G401.6 (cell line): ENCODE measurements around the gene IQCM.
"Not testable (repeated sequence)": the region's sequence is repeated elsewhere in the genome, so short reads cannot be mapped to it uniquely, and the experiment has no call there.

Experiments
- FAIRE-seq: peaks from 2 replicates; lab custom pipeline; 2012; peaks lifted over from hg19 to GRCh38; lab: Jason Lieb, UNC

The IQCM gene

GRCh38 chr4:149555799-149556198 is 259.8 kb downstream of the IQCM start:
- FAIRE-seq, result no peak

- FAIRE-seq, result no peak
Observed at GRCh38 chr4:149555146-149555545, 260.5 kb downstream of the IQCM start.

DNA sequence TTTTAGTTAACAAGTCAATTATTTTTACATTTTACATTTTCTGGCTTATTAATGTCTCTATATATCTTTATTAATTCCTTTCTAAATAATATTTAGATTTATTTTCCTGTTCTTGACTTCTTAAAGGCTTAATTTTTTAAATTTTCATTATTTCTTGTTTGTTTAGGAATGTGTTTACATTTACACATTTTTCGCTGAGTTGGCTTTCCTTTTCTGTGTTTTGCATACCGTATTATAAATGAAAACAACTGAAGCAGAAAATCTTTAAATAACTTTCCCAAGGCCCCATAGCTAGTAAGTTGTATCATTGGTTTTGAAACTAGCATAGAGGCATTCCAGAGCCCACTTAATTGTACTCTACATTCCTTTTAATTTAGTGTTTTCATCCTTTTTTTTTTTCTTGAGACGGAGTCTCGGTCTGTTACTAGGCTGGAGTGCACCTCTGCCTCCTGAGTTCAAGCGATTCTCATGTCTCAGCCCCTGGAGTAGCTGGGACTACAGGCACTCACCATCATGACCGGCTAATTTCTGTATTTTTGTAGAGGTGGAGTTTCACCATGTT is 261.6 kb downstream of the IQCM start:
- FAIRE-seq, result no peak

GRCh38 chr4:149552601-149553000 is 263.0 kb downstream of the IQCM start:
- no peak for FAIRE-seq

GRCh38 chr4:149549911-149550310 is 265.7 kb downstream of the IQCM start:
- FAIRE-seq, result no peak

DNA sequence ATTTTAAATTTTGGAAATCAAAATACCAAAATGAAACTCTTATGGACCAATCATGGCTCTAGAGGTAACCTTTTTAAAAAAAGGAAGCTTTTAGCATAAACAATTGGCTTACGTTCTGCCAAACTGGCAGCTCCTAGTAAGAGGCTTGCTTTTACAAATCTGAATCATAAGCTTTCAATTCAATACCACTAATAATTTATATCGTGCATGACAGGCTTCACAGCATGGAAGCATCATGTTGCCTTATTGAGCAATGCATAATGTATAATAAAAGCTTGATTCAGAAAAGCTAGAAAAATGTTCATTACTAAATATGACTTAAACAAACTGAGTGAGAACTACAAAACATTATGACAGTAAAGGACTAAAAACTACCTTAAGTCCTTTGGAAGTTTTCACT is 280.9 kb downstream of the IQCM start:
- no peak for FAIRE-seq

GRCh38 chr4:149531861-149532260 is 283.8 kb downstream of the IQCM start:
- FAIRE-seq, result no peak

GRCh38 chr4:149523039-149523438 is 292.6 kb downstream of the IQCM start:
- no peak for FAIRE-seq

DNA sequence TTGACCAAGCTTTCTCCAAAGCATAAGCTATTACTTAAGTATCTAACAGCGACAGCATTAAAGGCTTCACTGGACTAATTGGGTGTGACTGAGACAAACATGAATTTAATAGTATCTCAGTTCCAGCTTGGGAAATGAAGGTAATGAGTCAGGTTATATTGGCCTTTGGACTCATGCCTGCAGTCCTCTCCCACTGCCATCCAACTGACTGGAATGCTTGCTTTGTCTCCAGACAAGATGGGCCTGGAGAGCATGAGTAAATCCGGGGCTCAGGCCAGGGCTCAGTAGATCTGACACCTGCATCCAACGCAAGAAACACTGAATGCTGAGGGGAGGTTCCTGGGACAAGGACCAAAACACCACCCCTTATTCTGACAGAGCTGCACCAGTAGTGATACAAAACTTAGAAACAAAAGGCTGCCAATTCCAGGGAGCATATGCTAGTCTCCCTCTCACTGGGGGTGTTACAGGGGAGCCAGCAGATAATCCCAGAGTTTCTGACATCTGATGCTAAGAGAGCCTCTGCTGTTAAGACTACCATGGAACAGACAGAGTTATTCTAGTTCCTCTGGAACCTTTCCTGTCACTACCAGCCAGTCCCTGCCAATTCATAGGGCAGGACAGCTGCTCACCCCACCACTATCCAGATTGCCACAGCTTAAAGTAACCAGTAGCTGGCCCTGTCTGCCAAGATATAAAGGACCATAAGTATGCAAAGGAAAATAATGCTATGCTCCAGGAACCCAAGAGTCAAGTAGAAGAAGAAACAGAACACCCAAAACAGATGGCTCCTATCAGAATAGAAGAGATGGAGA is 293.8 kb downstream of the IQCM start:
- no peak for FAIRE-seq

GRCh38 chr4:149518471-149518870 is 297.2 kb downstream of the IQCM start:
- no peak for FAIRE-seq

DNA sequence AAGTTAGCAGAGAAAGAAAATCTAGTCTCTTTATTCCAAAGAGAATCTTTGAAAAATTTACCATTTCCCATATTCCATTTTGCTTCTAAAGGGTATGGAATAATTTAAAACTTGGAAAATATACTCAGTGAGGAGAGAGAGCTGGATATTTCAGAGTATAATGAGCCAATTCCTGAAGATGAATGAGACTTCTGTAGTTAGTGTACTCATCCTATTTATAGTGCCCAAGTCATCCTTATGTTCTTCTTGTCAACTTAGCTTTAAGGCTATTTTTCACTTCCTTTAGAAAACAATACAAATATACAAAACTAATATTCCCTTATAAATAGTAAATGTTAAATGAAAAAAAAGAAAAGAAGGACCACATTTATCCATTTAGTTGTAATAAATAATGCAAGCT is 302.6 kb downstream of the IQCM start:
- FAIRE-seq, result no peak

- FAIRE-seq, result no peak
Observed at GRCh38 chr4:149512501-149512900, 303.1 kb downstream of the IQCM start.

DNA sequence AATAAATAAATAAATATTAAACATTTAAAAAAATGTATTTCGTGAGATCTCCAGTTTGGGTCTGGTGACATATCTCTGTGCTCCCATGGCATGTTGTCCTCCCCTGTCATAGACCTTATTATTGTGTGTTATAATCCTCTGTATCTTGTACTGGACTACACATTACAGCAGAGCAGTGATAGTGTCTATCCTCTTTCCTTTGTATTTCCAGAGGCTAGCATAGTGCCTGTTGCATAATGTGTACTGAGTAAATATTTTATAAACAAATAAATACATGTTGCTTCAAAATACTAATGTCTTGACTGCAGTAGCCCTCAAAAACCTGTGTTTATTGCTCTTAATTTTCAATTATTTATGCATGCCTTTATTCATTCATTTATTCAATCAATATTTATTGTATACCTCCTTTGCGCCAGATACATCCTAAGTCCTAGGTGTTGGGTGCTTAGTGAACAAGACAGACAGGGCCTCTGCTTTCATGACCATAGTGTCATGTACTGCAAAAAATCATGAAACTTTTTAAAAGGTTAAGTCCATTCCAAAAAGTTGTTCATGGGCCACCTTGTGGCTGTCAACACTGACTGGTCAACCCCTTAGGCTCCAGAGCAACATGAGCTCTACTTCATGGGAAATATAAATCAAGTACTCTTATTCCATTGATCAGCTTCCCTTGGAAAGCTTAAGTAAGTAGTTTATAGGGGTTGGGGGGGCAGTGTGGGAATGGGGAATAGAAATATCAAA is 303.9 kb downstream of the IQCM start:
- FAIRE-seq, result no peak

DNA sequence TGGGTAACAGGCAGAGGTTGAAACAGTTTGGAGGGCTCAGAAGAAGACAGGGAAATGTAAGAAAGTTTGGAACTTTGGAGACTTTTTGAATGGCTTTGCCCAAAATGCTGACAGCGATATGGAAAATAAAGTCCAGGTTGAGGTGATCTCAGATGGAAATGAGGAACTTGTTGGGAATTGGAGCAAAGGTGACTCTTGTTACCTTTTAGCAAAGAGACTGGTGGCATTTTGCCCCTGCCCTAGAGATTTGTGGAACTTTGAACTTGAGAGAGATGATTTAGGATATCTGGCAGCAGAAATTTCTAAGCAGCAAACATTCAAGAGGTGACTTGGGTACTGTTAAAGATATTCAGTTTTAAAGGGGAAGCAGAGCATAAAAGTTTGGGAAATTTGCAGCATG is 308.3 kb downstream of the IQCM start:
- not testable (repeated sequence) for FAIRE-seq

DNA sequence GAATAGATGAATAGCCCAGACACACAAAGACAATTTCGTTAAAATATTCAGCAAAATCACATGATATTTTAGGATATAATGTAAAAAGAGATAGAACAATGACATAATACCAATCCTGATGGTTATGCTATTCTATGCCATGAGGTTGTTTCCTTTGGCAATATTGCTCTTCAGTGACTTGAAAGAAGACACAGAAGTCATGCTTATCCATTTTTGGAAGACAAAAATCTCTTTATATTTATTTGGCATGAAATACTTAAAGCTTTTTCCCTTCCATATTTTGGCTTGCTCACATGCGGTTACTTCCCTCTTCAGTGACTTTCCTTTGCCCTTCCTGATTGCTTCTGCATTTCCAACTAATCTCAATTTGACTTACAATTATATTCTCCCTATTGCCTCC is 314.8 kb downstream of the IQCM start:
- no peak for FAIRE-seq

DNA sequence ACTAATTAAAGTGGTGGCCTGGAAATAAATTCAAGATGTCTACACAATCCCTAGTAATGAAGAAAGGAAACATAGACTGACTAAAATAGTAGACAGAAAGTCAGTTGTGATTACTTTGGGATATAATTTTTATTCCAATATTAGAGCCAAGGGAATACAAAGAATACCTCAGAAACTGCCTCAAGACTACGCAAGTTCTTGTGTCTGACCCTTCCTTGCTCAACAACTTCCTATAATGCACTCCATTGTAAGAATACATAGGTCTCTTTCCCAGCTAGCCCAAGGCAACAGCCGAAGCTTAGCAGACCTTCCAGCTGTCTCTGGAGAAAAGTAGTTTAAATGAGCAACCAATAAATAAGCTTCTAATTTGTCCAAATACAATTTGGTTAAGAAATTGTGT is 315.9 kb downstream of the IQCM start:
- no peak for FAIRE-seq

GRCh38 chr4:149498246-149498645 is 317.4 kb downstream of the IQCM start:
- no peak for FAIRE-seq

DNA sequence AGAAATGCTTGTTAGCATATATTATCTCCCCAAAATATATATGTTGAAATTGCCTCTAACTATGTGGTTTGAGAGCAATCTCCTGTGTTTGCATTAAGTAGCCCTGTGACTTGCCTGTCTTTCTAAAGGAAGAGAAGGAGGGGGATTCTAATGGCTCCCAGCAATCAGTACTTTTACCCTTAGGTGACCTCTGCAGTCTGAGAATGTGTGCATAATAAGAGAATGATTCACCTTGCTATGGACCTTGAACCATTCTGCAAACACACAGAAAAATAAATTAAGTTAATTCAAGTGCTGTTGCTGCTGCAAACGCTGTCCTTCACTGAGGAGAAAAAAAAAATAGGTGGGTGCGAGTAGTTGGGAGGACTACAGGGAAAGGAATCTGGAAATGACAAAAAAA is 322.2 kb downstream of the IQCM start:
- no peak for FAIRE-seq

DNA sequence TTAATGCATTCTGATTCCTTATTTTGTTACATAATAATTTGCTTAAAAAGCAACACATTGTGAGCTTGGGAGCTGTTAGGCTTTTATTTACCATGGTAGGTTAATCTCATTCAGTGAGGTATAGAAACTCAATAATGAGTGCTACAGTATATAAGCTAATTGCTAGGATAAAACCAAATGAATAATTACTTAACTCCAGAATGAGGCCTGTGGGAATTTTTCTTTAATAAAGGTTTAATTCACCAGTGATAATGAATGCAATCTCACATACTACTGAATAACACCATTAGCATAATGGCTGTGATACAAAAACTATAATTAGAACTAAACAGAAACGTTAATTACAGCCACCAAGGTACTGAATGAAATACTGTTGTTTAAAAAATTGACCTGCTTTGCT is 326.3 kb downstream of the IQCM start:
- FAIRE-seq, result no peak

DNA sequence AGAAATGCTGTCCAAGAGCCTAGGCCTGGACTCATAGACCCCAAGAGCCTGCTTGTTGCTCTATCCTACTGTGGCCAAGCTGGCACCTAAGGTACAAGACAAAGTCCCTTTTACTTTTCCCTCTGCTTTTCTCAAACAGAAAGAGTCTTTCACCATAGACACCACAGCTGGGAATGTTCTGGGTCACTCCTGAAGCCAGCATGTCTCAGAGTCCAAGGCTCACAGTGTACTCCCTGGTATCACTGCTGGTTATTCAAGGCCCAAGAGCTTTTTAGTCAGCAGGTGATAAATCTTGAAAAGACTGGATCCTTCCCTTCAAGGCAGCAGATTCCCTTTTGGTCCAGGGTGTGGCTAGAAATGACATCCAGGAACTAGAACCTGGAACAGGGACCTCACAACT is 328.8 kb downstream of the IQCM start:
- FAIRE-seq, result no peak

GRCh38 chr4:149468669-149469068 is 347.0 kb downstream of the IQCM start:
- FAIRE-seq, result not testable (repeated sequence)

DNA sequence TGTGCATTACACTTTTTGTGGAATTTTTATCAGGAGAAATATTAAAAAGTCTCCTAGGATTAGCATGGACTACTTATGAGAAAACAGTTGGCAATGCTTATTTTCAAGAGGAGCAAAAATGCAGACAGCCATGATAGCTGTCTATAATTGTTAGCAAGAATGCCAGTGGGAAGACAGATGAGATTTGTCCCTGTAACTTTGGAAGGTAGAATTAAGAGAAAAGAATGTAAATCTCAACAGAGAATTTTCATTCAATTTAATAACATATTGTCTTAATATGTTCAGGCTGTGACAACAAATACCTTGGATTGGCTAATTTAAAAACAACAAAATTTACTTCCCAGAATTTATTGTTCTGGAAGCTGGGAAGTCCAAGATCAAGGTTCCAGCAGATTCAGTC is 349.2 kb downstream of the IQCM start:
- no peak for FAIRE-seq

DNA sequence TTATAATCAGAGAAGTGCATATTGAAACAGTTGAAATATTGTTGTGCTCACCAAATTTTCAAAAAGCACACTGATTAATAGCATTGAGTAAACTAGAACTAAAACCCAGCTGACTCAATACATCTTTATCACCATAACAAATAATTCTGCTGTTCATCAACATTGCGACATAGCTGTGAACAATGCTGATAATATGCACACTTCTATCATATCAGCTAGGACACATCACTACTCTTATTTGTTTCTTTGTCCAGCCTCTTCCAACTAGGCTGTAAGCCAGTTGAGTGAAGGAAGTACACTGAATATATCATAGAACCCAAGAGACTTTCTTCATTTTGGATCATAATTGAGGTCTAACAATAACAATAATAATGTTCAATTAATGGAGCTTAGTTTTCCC is 349.7 kb downstream of the IQCM start:
- no peak for FAIRE-seq

GRCh38 chr4:149443537-149443936 is 372.1 kb downstream of the IQCM start:
- FAIRE-seq, result no peak
